GM12878 (cell line): ENCODE results near the gene SLC15A4. TPM values are rescaled to one million over a fixed set of nuclear protein-coding genes. Genes with fewer than 3 reads are reported as not detected.

ENCODE experiments used
- ATAC-seq: fragments of 200-7000 bp; cut with Tn5 transposase; 3 replicates; pipeline ENCODE4 v1.9.1; 2020; ENCODE audit warnings: mild to moderate bottlenecking, moderate library complexity
- BruUV-seq: library from RNA; stranded (reverse); fragments of 400-500 nt; replicated peaks from 2 replicates; lab custom pipeline; 2021; lab: Mats Ljungman, UMichigan
- CTCF ChIA-PET: fragments of 300-600 bp; sonication (Branson Sonifier 250); formaldehyde crosslinking; extraction: SDS; loops from one replicate; lab custom pipeline; 2021; ENCODE audit warnings: inconsistent platforms; lab: Yijun Ruan, JAX
- POLR2A ChIA-PET: fragments of 350-600 bp; formaldehyde crosslinking; extraction: SDS; loops from one replicate; lab custom pipeline; 2021; ENCODE audit warnings: inconsistent platforms; lab: Charles Lee
- RAD21 ChIA-PET: fragments of 300-600 bp; sonication (Branson Sonifier 250); formaldehyde crosslinking; loops from one replicate; lab custom pipeline; 2023; ENCODE audit warnings: antibody characterized with exemption; ENCODE audit not compliant: unreplicated experiment; lab: Charles Lee
- SMC1A ChIA-PET: fragments of 300-600 bp; sonication (Branson Sonifier 250); formaldehyde crosslinking; loops from one replicate; lab custom pipeline; 2023; ENCODE audit not compliant: unreplicated experiment, uncharacterized antibody; lab: Charles Lee
- DNase-seq: peaks from one replicate; pipeline ENCODE4 v3.0.0-alpha.2; 2011; ENCODE audit warnings: low read depth, low spot score
- FAIRE-seq: peaks from 3 replicates; lab custom pipeline; 2011; peaks lifted over from hg19 to GRCh38; lab: Jason Lieb, UNC
- H2AFZ ChIP-seq: 2 replicates; pipeline ENCODE4 v1.6.0; 2011; ENCODE audit warnings: low read depth, low read length, control low read depth; ENCODE audit not compliant: control insufficient read depth
- H3K27ac ChIP-seq: 2 replicates; pipeline ENCODE4 v1.5.1; 2011; ENCODE audit warnings: control low read depth; ENCODE audit not compliant: control insufficient read depth, insufficient read depth
- H3K27me3 ChIP-seq, 2 experiments: replicated peaks in 1 of 2; 2 replicates each; pipeline versions ENCODE4 v1.6.0 to v1.6.1; 2011; ENCODE audit warnings: low read length in 1 of 2; ENCODE audit not compliant: control insufficient read depth in 2 of 2, insufficient read depth in 2 of 2
- H3K36me3 ChIP-seq, 2 experiments: 2 replicates each; pipeline ENCODE4 v1.5.1; 2011; ENCODE audit warnings: low read length in 1 of 2; ENCODE audit not compliant: control insufficient read depth in 2 of 2, insufficient read depth in 2 of 2
- H3K4me1 ChIP-seq: 2 replicates; pipeline ENCODE4 v1.6.1; 2011; ENCODE audit warnings: mild to moderate bottlenecking, low read length, moderate library complexity, mixed read lengths; ENCODE audit not compliant: control insufficient read depth, insufficient read depth
- H3K4me2 ChIP-seq: 2 replicates; pipeline ENCODE4 v1.6.0; 2011; ENCODE audit warnings: control low read depth; ENCODE audit not compliant: control insufficient read depth, insufficient read depth
- H3K4me3 ChIP-seq: fragments of 200-600 bp; sonication (generic); 2 replicates; pipeline ENCODE4 v1.5.1; 2016
- H3K79me2 ChIP-seq: 2 replicates; pipeline ENCODE4 v1.6.0; 2011; ENCODE audit warnings: low read length; ENCODE audit not compliant: control insufficient read depth, insufficient read depth
- H3K9ac ChIP-seq: 2 replicates; pipeline ENCODE4 v1.8.0; 2011; ENCODE audit warnings: low read length, control low read depth, mixed read lengths; ENCODE audit not compliant: control insufficient read depth, insufficient read depth
- H3K9me3 ChIP-seq: replicated peaks from 3 replicates; pipeline ENCODE4 v1.5.1; 2011; ENCODE audit warnings: mild to moderate bottlenecking, low read length; ENCODE audit not compliant: control insufficient read depth, insufficient read depth
- H4K20me1 ChIP-seq: 2 replicates; pipeline ENCODE4 v1.6.0; 2011; ENCODE audit not compliant: control insufficient read depth, insufficient read depth
- CREM ChIP-seq: IDR thresholded peaks from 2 replicates; pipeline ENCODE4 v1.6.1; 2014; ENCODE audit warnings: antibody characterized with exemption, low read depth
- JUNB ChIP-seq: IDR thresholded peaks from 2 replicates; pipeline ENCODE4 v1.6.1; 2016; ENCODE audit warnings: antibody characterized with exemption, mild to moderate bottlenecking
- NFYB ChIP-seq: IDR thresholded peaks from 2 replicates; pipeline ENCODE4 v1.6.1; 2011; ENCODE audit warnings: low read depth, mild to moderate bottlenecking, low read length, improper control_type of control experiment, moderate library complexity; ENCODE audit not compliant: insufficient read depth
- TBL1XR1 ChIP-seq: IDR thresholded peaks from 2 replicates; pipeline ENCODE4 v1.6.1; 2012; ENCODE audit warnings: low read depth, low read length, improper control_type of control experiment
- WGBS: methylation state at CpG from one replicate; pipeline ENCODE4 v1.1.6; 2016; ENCODE audit warnings: low lambda C conversion rate; ENCODE audit not compliant: insufficient replicate concordance, insufficient coverage; ENCODE audit errors: missing lambda C conversion rate; 5-methylcytosine and 5-hydroxymethylcytosine counted together
- in situ Hi-C: fragments of 300-500 bp; cut with MboI; formaldehyde crosslinking; loops from 9 replicates; pipeline ENCODE4 v1.14.3; 2018; ENCODE audit warnings: mixed read lengths
- intact Hi-C: fragments of 100-400 bp; cut with micrococcal nuclease; formaldehyde crosslinking; loops from one replicate; pipeline ENCODE4 v1.14.2; 2022; ENCODE audit not compliant: unreplicated experiment
- polyA plus RNA-seq, 11 experiments: library from polyadenylated mRNA; depleted of rRNA in 4 of 11; unstranded in 6 of 11; stranded (reverse) in 5 of 11; fragments of >200 nt; fragmentation: Nextera tagmentation in 4 of 11; fragmentation: Illumina TruSeq in 1 of 11; extraction: Ambion mirVana in 4 of 11; extraction: Trizol in 1 of 11; gene quantifications; 1 replicate in 1 of 11; 2 replicates in 10 of 11; pipeline versions ENCODE4 v1.2.1 to v1.2.3, GENCODE V29; 2011 to 2016; ENCODE audit warnings: inconsistent platforms in 2 of 11, missing spikeins in 2 of 11, low read depth in 1 of 11
- total RNA-seq, 4 experiments: library from RNA; depleted of rRNA in 3 of 4; stranded (reverse); fragments of >200 nt in 3 of 4; fragmentation: Illumina TruSeq in 1 of 4; extraction: Trizol in 1 of 4; gene quantifications; 2 replicates each; pipeline versions ENCODE4 v1.2.1 to v1.2.3, GENCODE V29; 2013 to 2021
- TF ChIP-seq, protein P1 (sequence below): fragments of 450-650 bp; IDR thresholded peaks from 2 replicates; pipeline ENCODE4 v1.6.1; 2017; ENCODE audit warnings: mild to moderate bottlenecking, moderate library complexity
- TF ChIP-seq, protein P2 (sequence below): fragments of 450-650 bp; IDR thresholded peaks from 2 replicates; pipeline ENCODE4 v1.6.1; 2017; ENCODE audit warnings: antibody characterized with exemption, mild to moderate bottlenecking, moderate library complexity

SLC15A4 gene
- total and polyA plus RNA-seq, 10 of the 15 experiments (the other 5 are each of a cell fraction or from before 2014, with no cell fraction given), result 12.7 to 257 (median 36.6) TPM

DNA sequence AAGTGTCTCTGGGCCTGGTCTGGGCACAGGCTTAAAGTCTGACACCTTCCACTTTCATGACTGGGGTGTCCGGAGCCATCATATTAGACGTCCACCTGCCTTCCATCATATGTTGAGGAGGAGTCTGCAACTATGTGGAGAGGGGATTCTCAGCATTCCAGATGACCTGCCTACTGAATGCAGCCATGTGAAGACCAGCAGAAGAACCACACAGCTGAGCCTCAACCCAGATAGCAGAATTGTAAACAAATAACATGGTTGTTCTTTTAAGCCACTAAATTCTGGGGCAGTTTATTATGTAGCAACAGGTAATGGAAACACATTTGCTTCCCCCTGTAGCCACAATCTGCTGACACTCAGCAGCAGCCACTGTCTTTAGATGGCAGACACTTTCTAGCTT lies 4.0 kb upstream of the SLC15A4 start (continued):
- TF ChIP-seq, protein P1, sequence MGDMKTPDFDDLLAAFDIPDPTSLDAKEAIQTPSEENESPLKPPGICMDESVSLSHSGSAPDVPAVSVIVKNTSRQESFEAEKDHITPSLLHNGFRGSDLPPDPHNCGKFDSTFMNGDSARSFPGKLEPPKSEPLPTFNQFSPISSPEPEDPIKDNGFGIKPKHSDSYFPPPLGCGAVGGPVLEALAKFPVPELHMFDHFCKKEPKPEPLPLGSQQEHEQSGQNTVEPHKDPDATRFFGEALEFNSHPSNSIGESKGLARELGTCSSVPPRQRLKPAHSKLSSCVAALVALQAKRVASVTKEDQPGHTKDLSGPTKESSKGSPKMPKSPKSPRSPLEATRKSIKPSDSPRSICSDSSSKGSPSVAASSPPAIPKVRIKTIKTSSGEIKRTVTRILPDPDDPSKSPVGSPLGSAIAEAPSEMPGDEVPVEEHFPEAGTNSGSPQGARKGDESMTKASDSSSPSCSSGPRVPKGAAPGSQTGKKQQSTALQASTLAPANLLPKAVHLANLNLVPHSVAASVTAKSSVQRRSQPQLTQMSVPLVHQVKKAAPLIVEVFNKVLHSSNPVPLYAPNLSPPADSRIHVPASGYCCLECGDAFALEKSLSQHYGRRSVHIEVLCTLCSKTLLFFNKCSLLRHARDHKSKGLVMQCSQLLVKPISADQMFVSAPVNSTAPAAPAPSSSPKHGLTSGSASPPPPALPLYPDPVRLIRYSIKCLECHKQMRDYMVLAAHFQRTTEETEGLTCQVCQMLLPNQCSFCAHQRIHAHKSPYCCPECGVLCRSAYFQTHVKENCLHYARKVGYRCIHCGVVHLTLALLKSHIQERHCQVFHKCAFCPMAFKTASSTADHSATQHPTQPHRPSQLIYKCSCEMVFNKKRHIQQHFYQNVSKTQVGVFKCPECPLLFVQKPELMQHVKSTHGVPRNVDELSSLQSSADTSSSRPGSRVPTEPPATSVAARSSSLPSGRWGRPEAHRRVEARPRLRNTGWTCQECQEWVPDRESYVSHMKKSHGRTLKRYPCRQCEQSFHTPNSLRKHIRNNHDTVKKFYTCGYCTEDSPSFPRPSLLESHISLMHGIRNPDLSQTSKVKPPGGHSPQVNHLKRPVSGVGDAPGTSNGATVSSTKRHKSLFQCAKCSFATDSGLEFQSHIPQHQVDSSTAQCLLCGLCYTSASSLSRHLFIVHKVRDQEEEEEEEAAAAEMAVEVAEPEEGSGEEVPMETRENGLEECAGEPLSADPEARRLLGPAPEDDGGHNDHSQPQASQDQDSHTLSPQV, result no peak

DNA sequence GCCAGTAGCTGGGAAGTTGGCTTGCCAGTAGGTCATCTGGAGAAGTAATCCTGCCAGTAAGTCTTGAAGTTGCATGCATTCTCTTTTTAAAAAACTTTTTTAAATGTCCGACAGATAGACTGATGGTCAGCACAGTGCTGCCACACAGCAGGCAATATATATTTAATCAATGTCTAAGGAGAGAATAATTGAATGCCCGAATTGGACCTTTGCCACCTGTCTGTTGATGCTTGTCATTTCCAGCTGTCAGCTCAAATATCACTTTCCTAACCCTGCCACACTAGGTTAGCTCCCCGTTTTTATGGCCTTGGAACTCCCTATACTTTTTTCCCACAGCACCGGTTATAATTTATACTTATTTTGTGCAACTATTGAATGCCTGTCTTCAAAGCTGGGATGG lies 2.1 kb upstream of the SLC15A4 start:
- POLR2A ChIA-PET, result interaction anchor here (0.6 to 3.2 kb wide), 6 partner anchors 12 to 67 kb away, joined by 4 to 30 read pairs (median 5); no protein-coding TSS in a partner anchor
- Histone ChIP-seq H3K9ac (no peak overlapping the region), H3K27me3 (no peaks in the 10 kb centered on the region)
- in situ Hi-C loops, result no loop called here
- no peak for TF ChIP-seq TBL1XR1
- TF ChIP-seq, protein P2, sequence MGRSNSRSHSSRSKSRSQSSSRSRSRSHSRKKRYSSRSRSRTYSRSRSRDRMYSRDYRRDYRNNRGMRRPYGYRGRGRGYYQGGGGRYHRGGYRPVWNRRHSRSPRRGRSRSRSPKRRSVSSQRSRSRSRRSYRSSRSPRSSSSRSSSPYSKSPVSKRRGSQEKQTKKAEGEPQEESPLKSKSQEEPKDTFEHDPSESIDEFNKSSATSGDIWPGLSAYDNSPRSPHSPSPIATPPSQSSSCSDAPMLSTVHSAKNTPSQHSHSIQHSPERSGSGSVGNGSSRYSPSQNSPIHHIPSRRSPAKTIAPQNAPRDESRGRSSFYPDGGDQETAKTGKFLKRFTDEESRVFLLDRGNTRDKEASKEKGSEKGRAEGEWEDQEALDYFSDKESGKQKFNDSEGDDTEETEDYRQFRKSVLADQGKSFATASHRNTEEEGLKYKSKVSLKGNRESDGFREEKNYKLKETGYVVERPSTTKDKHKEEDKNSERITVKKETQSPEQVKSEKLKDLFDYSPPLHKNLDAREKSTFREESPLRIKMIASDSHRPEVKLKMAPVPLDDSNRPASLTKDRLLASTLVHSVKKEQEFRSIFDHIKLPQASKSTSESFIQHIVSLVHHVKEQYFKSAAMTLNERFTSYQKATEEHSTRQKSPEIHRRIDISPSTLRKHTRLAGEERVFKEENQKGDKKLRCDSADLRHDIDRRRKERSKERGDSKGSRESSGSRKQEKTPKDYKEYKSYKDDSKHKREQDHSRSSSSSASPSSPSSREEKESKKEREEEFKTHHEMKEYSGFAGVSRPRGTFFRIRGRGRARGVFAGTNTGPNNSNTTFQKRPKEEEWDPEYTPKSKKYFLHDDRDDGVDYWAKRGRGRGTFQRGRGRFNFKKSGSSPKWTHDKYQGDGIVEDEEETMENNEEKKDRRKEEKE, result no peak
- TF ChIP-seq CREM, result no peak
- TF ChIP-seq JUNB, result no peak
- no peak for TF ChIP-seq NFYB
- TF ChIP-seq, all 136 proteins: peak for 0
- RAD21 ChIA-PET, result interaction anchor here (0.6 to 2.3 kb wide), 6 partner anchors 14 to 43 kb away, joined by 3 to 29 read pairs (median 5); no protein-coding TSS in a partner anchor
- SMC1A ChIA-PET, result interaction anchor here (0.6 to 2.9 kb wide), 8 partner anchors 8 to 90 kb away, joined by 3 to 23 read pairs (median 6); no protein-coding TSS in a partner anchor
- Histone ChIP-seq H3K4me3 (no peak overlapping the region), H3K79me2 (peaks cover 38% of the 10 kb centered on the region), H4K20me1 (no peaks in the 10 kb centered on the region), H3K36me3 (no peaks in the 10 kb centered on the region; a peak in 1 of 4 replicates), H3K27ac (no peak overlapping the region), H3K4me1 (peaks cover 25% of the 10 kb centered on the region), H3K4me2 (no peak overlapping the region), H2AFZ (no peak overlapping the region), H3K9me3 (peaks cover 6% of the 10 kb centered on the region)
- WGBS, result 96% methylated on average over 4 of the region's 4 CpGs
- no TSS peak for BruUV-seq
- intact Hi-C loops, result no loop called here
- DNase-seq, result no peak
- FAIRE-seq, result no peak
- CTCF ChIA-PET, result interaction anchor here (0.6 to 2.5 kb wide), 4 partner anchors 14 to 90 kb away, joined by 3 to 8 read pairs (median 6); no protein-coding TSS in a partner anchor
- no peak for ATAC-seq
